PC-9 (cell line): ENCODE data around the gene JUND. TPM values are rescaled to one million over a fixed set of nuclear protein-coding genes. Genes with fewer than 3 reads are reported as not detected.
A peak's percentile ranks its signal among the peaks of the same experiment; 100 is the strongest.

Experiments
- BruUV-seq: library from RNA; stranded (reverse); fragments of 400-500 nt; replicated peaks from 2 replicates; lab custom pipeline; 2021; lab: Mats Ljungman, UMichigan
- CTCF ChIA-PET: fragments of 300-600 bp; sonication (Branson Sonifier 250); formaldehyde crosslinking; loops from one replicate; lab custom pipeline; 2022; ENCODE audit warnings: antibody characterized with exemption; lab: Charles Lee
- POLR2A ChIA-PET: fragments of 300-600 bp; sonication (Branson Sonifier 250); formaldehyde crosslinking; loops from one replicate; lab custom pipeline; 2022; ENCODE audit warnings: antibody characterized with exemption; ENCODE audit not compliant: unreplicated experiment; lab: Charles Lee
- DNase-seq, 2 experiments: peaks; one replicate each; pipeline versions ENCODE4 v3.0.0 to v3.0.0-alpha.2; 2015 to 2022; ENCODE audit warnings: mixed read lengths in 1 of 2
- H2AFZ ChIP-seq: fragments of 200-600 bp; sonication (generic); 2 replicates; pipeline ENCODE4 v1.8.1; 2017; ENCODE audit warnings: antibody characterized with exemption
- H3F3A ChIP-seq: fragments of 200-600 bp; sonication (generic); 2 replicates; pipeline ENCODE4 v1.8.1; 2017; ENCODE audit warnings: antibody characterized with exemption, mild to moderate bottlenecking, low read depth; ENCODE audit not compliant: insufficient read depth
- H3K27ac ChIP-seq: fragments of 200-600 bp; sonication (generic); 2 replicates; pipeline ENCODE4 v1.6.1; 2016; ENCODE audit warnings: mixed run types
- H3K27me3 ChIP-seq: fragments of 200-600 bp; sonication (generic); 2 replicates; pipeline ENCODE4 v1.6.1; 2016; ENCODE audit warnings: low read depth, mixed run types; ENCODE audit not compliant: insufficient read depth
- H3K36me3 ChIP-seq: fragments of 200-600 bp; sonication (generic); 2 replicates; pipeline ENCODE4 v1.6.1; 2016; ENCODE audit warnings: low read depth, mixed run types
- H3K4me1 ChIP-seq: fragments of 200-600 bp; sonication (generic); replicated peaks from 2 replicates; pipeline ENCODE4 v1.6.1; 2016; ENCODE audit warnings: mixed run types; ENCODE audit not compliant: insufficient read depth
- H3K4me2 ChIP-seq: fragments of 200-600 bp; sonication (generic); 2 replicates; pipeline ENCODE4 v1.6.1; 2017; ENCODE audit warnings: mixed run types
- H3K4me3 ChIP-seq: fragments of 200-600 bp; sonication (generic); 2 replicates; pipeline ENCODE4 v1.6.1; 2016; ENCODE audit warnings: mixed run types
- H3K79me2 ChIP-seq: fragments of 200-600 bp; sonication (generic); 2 replicates; pipeline ENCODE4 v1.6.1; 2017; ENCODE audit warnings: low read depth, mixed run types
- H3K9me2 ChIP-seq: fragments of 200-600 bp; sonication (generic); 2 replicates; pipeline ENCODE4 v1.8.1; 2017; ENCODE audit warnings: mild to moderate bottlenecking; ENCODE audit not compliant: insufficient read depth
- H3K9me3 ChIP-seq: fragments of 200-600 bp; sonication (generic); 2 replicates; pipeline ENCODE4 v1.8.1; 2016; ENCODE audit warnings: low read depth; ENCODE audit not compliant: insufficient read depth
- H4K20me1 ChIP-seq: fragments of 200-600 bp; sonication (generic); 2 replicates; pipeline ENCODE4 v1.8.1; 2017; ENCODE audit not compliant: insufficient read depth
- EZH2 ChIP-seq: fragments of 200-600 bp; sonication (generic); IDR thresholded peaks from 2 replicates; pipeline ENCODE4 v1.8.0; 2017; ENCODE audit warnings: antibody characterized with exemption, low read depth
- intact Hi-C: fragments of 100-400 bp; cut with micrococcal nuclease; formaldehyde crosslinking; loops from one replicate; pipeline ENCODE4 v1.10.0; 2022; ENCODE audit not compliant: unreplicated experiment
- total RNA-seq: library from RNA; stranded (reverse); gene quantifications from 2 replicates; pipeline ENCODE4 v1.2.3, GENCODE V29; 2021
- TF ChIP-seq, protein P1 (sequence below): fragments of 200-600 bp; sonication (generic); conservative IDR thresholded peaks from 2 replicates; pipeline ENCODE4 v1.6.1; 2017; ENCODE audit warnings: mixed run types, antibody characterized with exemption, mild to moderate bottlenecking, moderate library complexity

The JUND gene
- total RNA-seq, 1 experiment from 2014 or later, result 115 TPM

DNA sequence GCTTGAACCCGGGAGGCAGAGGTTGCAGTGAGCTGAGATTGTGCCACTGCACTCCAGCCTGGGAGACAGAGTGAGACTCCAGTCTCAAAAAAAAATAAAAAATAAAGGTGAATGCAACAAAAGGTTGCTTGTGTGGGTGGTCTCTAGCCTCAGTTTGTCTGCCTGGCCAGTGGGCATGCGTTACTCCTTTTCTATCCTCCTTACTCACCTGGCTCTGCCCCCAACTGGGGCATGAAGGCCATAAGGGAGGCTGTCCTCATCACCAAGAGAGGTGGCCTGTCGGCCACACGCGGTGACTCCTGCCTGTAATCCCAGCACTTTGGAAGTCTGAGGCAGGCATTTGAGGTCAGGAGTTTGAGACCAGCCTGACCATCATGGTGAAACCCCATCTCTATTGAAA, 1.9 kb upstream of the JUND start:
- TF ChIP-seq, protein P1, sequence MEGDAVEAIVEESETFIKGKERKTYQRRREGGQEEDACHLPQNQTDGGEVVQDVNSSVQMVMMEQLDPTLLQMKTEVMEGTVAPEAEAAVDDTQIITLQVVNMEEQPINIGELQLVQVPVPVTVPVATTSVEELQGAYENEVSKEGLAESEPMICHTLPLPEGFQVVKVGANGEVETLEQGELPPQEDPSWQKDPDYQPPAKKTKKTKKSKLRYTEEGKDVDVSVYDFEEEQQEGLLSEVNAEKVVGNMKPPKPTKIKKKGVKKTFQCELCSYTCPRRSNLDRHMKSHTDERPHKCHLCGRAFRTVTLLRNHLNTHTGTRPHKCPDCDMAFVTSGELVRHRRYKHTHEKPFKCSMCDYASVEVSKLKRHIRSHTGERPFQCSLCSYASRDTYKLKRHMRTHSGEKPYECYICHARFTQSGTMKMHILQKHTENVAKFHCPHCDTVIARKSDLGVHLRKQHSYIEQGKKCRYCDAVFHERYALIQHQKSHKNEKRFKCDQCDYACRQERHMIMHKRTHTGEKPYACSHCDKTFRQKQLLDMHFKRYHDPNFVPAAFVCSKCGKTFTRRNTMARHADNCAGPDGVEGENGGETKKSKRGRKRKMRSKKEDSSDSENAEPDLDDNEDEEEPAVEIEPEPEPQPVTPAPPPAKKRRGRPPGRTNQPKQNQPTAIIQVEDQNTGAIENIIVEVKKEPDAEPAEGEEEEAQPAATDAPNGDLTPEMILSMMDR, result no peak
- TF ChIP-seq EZH2, result no peak
- Histone ChIP-seq H3K36me3 (0 out of 2 replicates have a peak, but pooled peaks cover 5% of the 10 kb centered on the region), H3K79me2 (peaks cover 29% of the 10 kb centered on the region), H3K4me1 (peaks cover 21% of the 10 kb centered on the region), H4K20me1 (peaks cover 10% of the 10 kb centered on the region), H3K9me2 (no peaks in the 10 kb centered on the region), H3K27me3 (no peaks in the 10 kb centered on the region), H2AFZ (no peak overlapping the region), H3K9me3 (no peaks in the 10 kb centered on the region), H3K27ac (no peak overlapping the region), H3K4me3 (no peak overlapping the region), H3F3A (peaks cover 59% of the 10 kb centered on the region), H3K4me2 (no peak overlapping the region)
- ChIA-PET POLR2A (no interaction called here), CTCF (no interaction called here)
- no peak for DNase-seq
- intact Hi-C loops, result no loop called here
- BruUV-seq, result no TSS peak

DNA sequence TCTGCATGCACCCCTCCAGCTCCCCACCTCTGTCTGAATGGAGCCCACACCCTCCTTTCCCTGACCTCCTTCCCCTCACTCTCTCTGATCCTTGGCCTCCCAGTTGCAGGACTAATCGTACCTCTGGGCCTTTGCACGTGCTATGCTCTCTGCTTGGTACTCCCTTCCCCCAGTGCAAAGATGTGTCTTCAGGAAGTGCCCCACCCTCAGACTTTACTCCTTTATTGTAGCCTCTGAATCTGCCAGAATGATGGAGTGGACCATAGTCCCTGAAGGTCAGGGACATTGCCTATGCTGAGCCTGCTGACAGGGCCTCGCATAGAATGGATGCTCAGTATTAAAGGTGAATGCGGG, 1.3 kb upstream of the JUND start:
- intact Hi-C loops, result loop anchor here (1.0 kb wide), 1 partner anchor 10 kb away; no protein-coding TSS in a partner anchor
- H3K9me2 ChIP-seq, result no peaks in the 10 kb centered on the region
- no TSS peak for BruUV-seq
- POLR2A ChIA-PET, result interaction anchor here (0.6 to 2.4 kb wide), 3 partner anchors 10 to 135 kb away, joined by 3 to 63 read pairs (median 35); no protein-coding TSS in a partner anchor
- H3K4me1 ChIP-seq, result peaks cover 21% of the 10 kb centered on the region
- H3K4me3 ChIP-seq, result peak overlapping the region; percentile 93; the same call in 1 of the 2 replicates
- H3K36me3 ChIP-seq, result peaks cover 5% of the 10 kb centered on the region; the same call in 1 of the 2 replicates
- TF ChIP-seq, protein P1, result no peak
- no peak for TF ChIP-seq EZH2
- H3F3A ChIP-seq, result peaks cover 59% of the 10 kb centered on the region
- no peaks in the 10 kb centered on the region for H3K27me3 ChIP-seq
- DNase-seq, result no peak
- peak overlapping the region; percentile 99 for H3K4me2 ChIP-seq
- H2AFZ ChIP-seq, result no peak overlapping the region
- H4K20me1 ChIP-seq, result peaks cover 15% of the 10 kb centered on the region
- CTCF ChIA-PET, result interaction anchor here (0.6 to 1.8 kb wide), 2 partner anchors 46 to 61 kb away, joined by 3 to 9 read pairs; no protein-coding TSS in a partner anchor
- no peaks in the 10 kb centered on the region for H3K9me3 ChIP-seq
- peak overlapping the region; percentile 97 for H3K27ac ChIP-seq
- H3K79me2 ChIP-seq, result peaks cover 34% of the 10 kb centered on the region

DNA sequence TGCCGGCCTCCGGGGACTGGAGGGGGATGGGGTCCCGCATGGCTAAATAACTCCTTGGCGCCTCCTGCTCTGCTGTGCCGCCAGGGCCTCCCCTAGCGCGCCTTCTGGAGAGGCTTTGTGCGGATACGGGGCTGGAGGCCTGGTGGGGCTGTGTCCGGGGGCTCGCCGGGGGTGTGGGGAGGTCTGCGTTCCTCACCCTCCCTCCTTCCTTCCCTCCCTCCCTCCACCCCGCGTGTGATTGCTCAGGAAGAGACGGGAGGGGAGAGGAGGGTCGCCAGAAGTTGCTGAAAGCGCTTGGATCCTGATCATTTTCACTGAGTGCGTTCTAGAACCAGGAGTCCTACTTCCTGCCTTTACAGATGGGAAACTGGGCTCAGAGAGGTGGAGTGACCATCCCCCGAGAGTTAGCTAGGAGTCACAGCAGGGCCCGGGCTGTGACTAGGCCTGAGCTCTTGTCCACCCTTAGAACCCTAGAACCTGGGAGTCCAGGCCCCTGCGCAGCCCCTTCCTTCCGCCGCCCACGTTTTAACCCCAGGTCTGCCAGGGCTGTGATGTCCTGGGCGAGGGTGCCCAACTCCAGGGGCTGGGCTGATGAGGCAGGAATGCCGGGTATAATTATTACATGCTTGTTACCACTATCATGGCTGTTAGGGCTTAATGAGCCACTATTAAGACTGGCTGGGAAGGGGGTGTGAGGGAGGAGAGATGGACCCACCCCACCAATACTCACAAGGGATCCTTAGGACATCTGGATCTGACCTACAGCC, 782 bp upstream of the JUND start:
- H2AFZ ChIP-seq, result peak overlapping the region; percentile 93
- H3F3A ChIP-seq, result peaks cover 55% of the 10 kb centered on the region
- peaks cover 21% of the 10 kb centered on the region for H3K4me1 ChIP-seq
- no peaks in the 10 kb centered on the region for H3K9me3 ChIP-seq
- H3K4me2 ChIP-seq, result peak overlapping the region; percentile 99
- peaks cover 5% of the 10 kb centered on the region; the same call in 1 of the 2 replicates for H3K36me3 ChIP-seq
- peaks cover 19% of the 10 kb centered on the region for H4K20me1 ChIP-seq
- TF ChIP-seq EZH2, result no peak
- TF ChIP-seq, protein P1, result no peak
- DNase-seq, result peak in 1 of 2 experiments; percentile 60
- ChIA-PET CTCF (interaction anchor here (0.6 to 1.8 kb wide), 3 partner anchors 41 to 62 kb away, joined by 3 to 9 read pairs (median 4); partner anchors contain the start of gene LSM4), POLR2A (interaction anchor here (0.5 to 2.4 kb wide), 26 partner anchors 11 to 560 kb away, joined by 3 to 63 read pairs (median 6); partner anchors contain the start of genes LSM4, MPV17L2 and RPL18A)
- peak overlapping the region; percentile 93 for H3K4me3 ChIP-seq
- H3K27me3 ChIP-seq, result no peaks in the 10 kb centered on the region
- H3K27ac ChIP-seq, result peak overlapping the region; percentile 97
- intact Hi-C loops, result loop anchor here (1.0 kb wide), 1 partner anchor 10 kb away; no protein-coding TSS in a partner anchor
- H3K79me2 ChIP-seq, result peaks cover 40% of the 10 kb centered on the region
- BruUV-seq, result TSS peak; percentile 79
- H3K9me2 ChIP-seq, result no peaks in the 10 kb centered on the region
